Neutrophil (primary cell): Measurements from ENCODE around the gene SMYD3.

Source experiments
- H3K27ac ChIP-seq: fragments of 200-600 bp; sonication (generic); 2 replicates; pipeline ENCODE4 v1.5.1; 2016; ENCODE audit warnings: mild to moderate bottlenecking, moderate library complexity
- H3K27me3 ChIP-seq: fragments of 200-600 bp; sonication (generic); 2 replicates; pipeline ENCODE4 v1.6.0; 2016; ENCODE audit warnings: mild to moderate bottlenecking
- H3K36me3 ChIP-seq: fragments of 200-600 bp; sonication (generic); 2 replicates; pipeline ENCODE4 v1.5.1; 2017
- H3K4me1 ChIP-seq, 2 experiments: fragments of 200-600 bp in 1 of 2; sonication (generic) in 1 of 2; 1 replicate in 1 of 2; 2 replicates in 1 of 2; pipeline versions ENCODE4 v1.5.1 to v1.6.1; 2013 to 2016; ENCODE audit warnings: low read depth in 1 of 2, low read length in 1 of 2, mild to moderate bottlenecking in 1 of 2, moderate library complexity in 1 of 2; ENCODE audit not compliant: control insufficient read depth in 1 of 2, insufficient read depth in 1 of 2
- H3K4me3 ChIP-seq, 2 experiments: fragments of 200-600 bp in 1 of 2; sonication (generic) in 1 of 2; 1 replicate in 1 of 2; 2 replicates in 1 of 2; pipeline ENCODE4 v1.5.1; 2013 to 2016; ENCODE audit warnings: low read depth in 1 of 2, low read length in 1 of 2, mild to moderate bottlenecking in 1 of 2, moderate library complexity in 1 of 2
- H3K9me3 ChIP-seq: fragments of 200-600 bp; sonication (generic); 2 replicates; pipeline ENCODE4 v1.5.1; 2016
- CTCF ChIP-seq: fragments of 200-600 bp; sonication (generic); IDR thresholded peaks from 2 replicates; pipeline ENCODE4 v1.5.1; 2016; ENCODE audit warnings: antibody characterized with exemption

The SMYD3 gene

GRCh38 chr1:246245541-246245940 lies 261.5 kb downstream of the SMYD3 start:
- H3K9me3 ChIP-seq = no peaks in the 10 kb centered on the region
- no peaks in the 10 kb centered on the region for H3K36me3 ChIP-seq
- no peaks in the 10 kb centered on the region for H3K4me1 ChIP-seq
- H3K4me3 ChIP-seq = no peak overlapping the region
- no peak overlapping the region for H3K27ac ChIP-seq
- no peaks in the 10 kb centered on the region for H3K27me3 ChIP-seq
- no peak for TF ChIP-seq CTCF

GRCh38 chr1:246232126-246232525 lies 275.0 kb downstream of the SMYD3 start:
- Histone ChIP-seq H3K27ac (no peak overlapping the region), H3K4me3 (no peak overlapping the region), H3K36me3 (no peaks in the 10 kb centered on the region), H3K9me3 (no peaks in the 10 kb centered on the region), H3K27me3 (no peaks in the 10 kb centered on the region), H3K4me1 (peaks cover 0 to 11% of the 10 kb centered on the region in 2 experiments)
- TF ChIP-seq CTCF = no peak

- Histone ChIP-seq H3K27ac (no peak overlapping the region), H3K4me1 (peaks cover 18 to 22% of the 10 kb centered on the region in 2 experiments), H3K27me3 (no peaks in the 10 kb centered on the region), H3K9me3 (no peaks in the 10 kb centered on the region), H3K4me3 (no peak overlapping the region), H3K36me3 (no peaks in the 10 kb centered on the region)
- TF ChIP-seq CTCF = no peak
These were observed 281.0 kb downstream of the SMYD3 start for GRCh38 chr1:246226041-246226440.

GRCh38 chr1:246221485-246222255 lies 285.4 kb downstream of the SMYD3 start:
- Histone ChIP-seq H3K9me3 (no peaks in the 10 kb centered on the region), H3K27ac (no peak overlapping the region), H3K36me3 (no peaks in the 10 kb centered on the region), H3K4me3 (no peak overlapping the region), H3K4me1 (peaks cover 16 to 42% of the 10 kb centered on the region in 2 experiments), H3K27me3 (no peaks in the 10 kb centered on the region)
- TF ChIP-seq CTCF = no peak

- H3K4me3 ChIP-seq = no peak overlapping the region
- no peak overlapping the region for H3K27ac ChIP-seq
- H3K27me3 ChIP-seq = no peaks in the 10 kb centered on the region
- no peak for TF ChIP-seq CTCF
- H3K4me1 ChIP-seq = peaks cover 11 to 41% of the 10 kb centered on the region in 2 experiments
- no peaks in the 10 kb centered on the region for H3K9me3 ChIP-seq
- H3K36me3 ChIP-seq = no peaks in the 10 kb centered on the region
These were observed 286.5 kb downstream of the SMYD3 start for GRCh38 chr1:246220495-246221065.
